Caco-2 (cell line): ENCODE data around the gene RAB36. TPM values are rescaled to one million over a fixed set of nuclear protein-coding genes. Genes with fewer than 3 reads are reported as not detected.

Experiments used
- BruUV-seq: library from RNA; stranded (reverse); fragments of 400-500 nt; replicated peaks from 2 replicates; lab custom pipeline; 2021; lab: Mats Ljungman, UMichigan
- CTCF ChIA-PET: fragments of 300-600 bp; sonication (Branson Sonifier 250); formaldehyde crosslinking; loops from one replicate; lab custom pipeline; 2022; ENCODE audit warnings: antibody characterized with exemption; lab: Charles Lee
- POLR2A ChIA-PET: fragments of 300-600 bp; sonication (Branson Sonifier 250); formaldehyde crosslinking; loops from one replicate; lab custom pipeline; 2022; ENCODE audit warnings: antibody characterized with exemption; lab: Charles Lee
- DNase-seq, 2 experiments: peaks; one replicate each; pipeline versions ENCODE4 v3.0.0 to v3.0.0-alpha.2; 2020 to 2022
- H3K27me3 ChIP-seq: replicated peaks from 2 replicates; pipeline ENCODE4 v1.6.0; 2011; ENCODE audit warnings: low read length; ENCODE audit not compliant: control insufficient read depth, insufficient read depth
- H3K36me3 ChIP-seq: 2 replicates; pipeline ENCODE4 v1.5.1; 2011; ENCODE audit warnings: low read length; ENCODE audit not compliant: control insufficient read depth, insufficient read depth
- H3K4me1 ChIP-seq: fragments of 250-450 bp; sonication (Bioruptor Pico); 2 replicates; pipeline ENCODE4 v1.5.1; 2020; ENCODE audit warnings: mild to moderate bottlenecking
- H3K4me3 ChIP-seq: 2 replicates; pipeline ENCODE4 v1.5.1; 2011; ENCODE audit warnings: low read depth, mild to moderate bottlenecking, control low read depth, low read length
- H3K9me3 ChIP-seq: fragments of 250-450 bp; sonication (Bioruptor Pico); 2 replicates; pipeline ENCODE4 v1.5.1; 2020; ENCODE audit warnings: mild to moderate bottlenecking, moderate library complexity
- H3K27ac Mint-ChIP-seq: one replicate; pipeline ENCODE4 v1.8.0; 2022; ENCODE audit warnings: mixed read lengths; ENCODE audit not compliant: unreplicated experiment
- H3K27me3 Mint-ChIP-seq: one replicate; pipeline ENCODE4 v1.8.0; 2022; ENCODE audit warnings: mixed read lengths; ENCODE audit not compliant: insufficient read depth, unreplicated experiment
- H3K36me3 Mint-ChIP-seq: one replicate; pipeline ENCODE4 v1.8.0; 2022; ENCODE audit warnings: mild to moderate bottlenecking, mixed read lengths; ENCODE audit not compliant: insufficient read depth, unreplicated experiment
- H3K4me1 Mint-ChIP-seq: one replicate; pipeline ENCODE4 v1.8.0; 2022; ENCODE audit warnings: low read depth, mixed read lengths; ENCODE audit not compliant: unreplicated experiment
- H3K4me3 Mint-ChIP-seq: one replicate; pipeline ENCODE4 v1.8.0; 2022; ENCODE audit warnings: mild to moderate bottlenecking, moderate library complexity, mixed read lengths; ENCODE audit not compliant: unreplicated experiment
- H3K9me3 Mint-ChIP-seq: one replicate; pipeline ENCODE4 v1.8.0; 2022; ENCODE audit warnings: mixed read lengths; ENCODE audit not compliant: unreplicated experiment
- intact Hi-C: fragments of 100-400 bp; cut with micrococcal nuclease; formaldehyde crosslinking; loops from one replicate; pipeline ENCODE4 v1.10.0; 2022; ENCODE audit not compliant: unreplicated experiment
- total RNA-seq: library from RNA; stranded (reverse); gene quantifications from 2 replicates; pipeline ENCODE4 v1.2.3, GENCODE V29; 2022
- TF ChIP-seq, protein P1 (sequence below), 2 experiments: fragments of 200-600 bp in 1 of 2; IDR thresholded peaks; 1 replicate in 1 of 2; 2 replicates in 1 of 2; pipeline versions ENCODE4 v1.5.1 to v1.8.0; 2011 to 2022; ENCODE audit warnings: antibody characterized with exemption in 1 of 2, control low read depth in 1 of 2, inconsistent platforms in 1 of 2, low read depth in 1 of 2, low read length in 1 of 2, mild to moderate bottlenecking in 1 of 2, moderate library complexity in 1 of 2; ENCODE audit not compliant: insufficient read depth in 1 of 2, severe bottlenecking in 1 of 2, unreplicated experiment in 1 of 2

Gene RAB36
- total RNA-seq, 1 experiment from 2014 or later: 0.52 TPM

DNA sequence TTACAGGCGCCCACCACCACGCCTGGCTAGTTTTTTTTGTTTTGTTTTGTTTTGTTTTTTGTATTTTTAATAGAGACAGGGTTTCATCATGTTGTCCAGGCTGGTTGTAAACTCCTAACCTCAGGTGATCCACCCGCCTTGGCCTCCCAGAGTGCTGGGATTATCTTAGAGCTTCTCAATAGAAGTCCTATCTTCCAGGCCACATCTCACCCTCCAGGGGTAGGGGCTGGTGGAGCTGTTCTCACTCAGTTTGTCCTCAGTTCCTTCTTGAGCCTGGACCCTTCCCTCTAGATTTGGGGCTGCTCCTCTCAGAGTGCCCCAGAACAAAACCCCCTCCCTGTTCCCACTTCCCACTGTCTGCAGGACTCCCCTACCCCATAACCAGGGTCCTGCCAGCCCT, 66.3 kb downstream of the RAB36 start:
- H3K4me3 Mint-ChIP-seq: no peak overlapping the region
- BruUV-seq: no TSS peak
- H3K27me3 ChIP-seq: no peaks in the 10 kb centered on the region
- TF ChIP-seq, protein P1, sequence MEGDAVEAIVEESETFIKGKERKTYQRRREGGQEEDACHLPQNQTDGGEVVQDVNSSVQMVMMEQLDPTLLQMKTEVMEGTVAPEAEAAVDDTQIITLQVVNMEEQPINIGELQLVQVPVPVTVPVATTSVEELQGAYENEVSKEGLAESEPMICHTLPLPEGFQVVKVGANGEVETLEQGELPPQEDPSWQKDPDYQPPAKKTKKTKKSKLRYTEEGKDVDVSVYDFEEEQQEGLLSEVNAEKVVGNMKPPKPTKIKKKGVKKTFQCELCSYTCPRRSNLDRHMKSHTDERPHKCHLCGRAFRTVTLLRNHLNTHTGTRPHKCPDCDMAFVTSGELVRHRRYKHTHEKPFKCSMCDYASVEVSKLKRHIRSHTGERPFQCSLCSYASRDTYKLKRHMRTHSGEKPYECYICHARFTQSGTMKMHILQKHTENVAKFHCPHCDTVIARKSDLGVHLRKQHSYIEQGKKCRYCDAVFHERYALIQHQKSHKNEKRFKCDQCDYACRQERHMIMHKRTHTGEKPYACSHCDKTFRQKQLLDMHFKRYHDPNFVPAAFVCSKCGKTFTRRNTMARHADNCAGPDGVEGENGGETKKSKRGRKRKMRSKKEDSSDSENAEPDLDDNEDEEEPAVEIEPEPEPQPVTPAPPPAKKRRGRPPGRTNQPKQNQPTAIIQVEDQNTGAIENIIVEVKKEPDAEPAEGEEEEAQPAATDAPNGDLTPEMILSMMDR (IDR thresholded peaks at IDR 0.05; ENCODE audit: insufficient read depth in 1 of 2, low read depth in 1 of 2, low read length in 1 of 2, severe bottlenecking in 1 of 2, unreplicated experiment in 1 of 2): no peak
- no peaks in the 10 kb centered on the region for H3K9me3 Mint-ChIP-seq
- H3K27ac Mint-ChIP-seq: no peak overlapping the region
- H3K9me3 ChIP-seq: no peaks in the 10 kb centered on the region
- intact Hi-C loops: no loop called here
- CTCF ChIA-PET: interaction anchor here (0.6 kb wide), 1 partner anchor 31 kb away, joined by 3 read pairs; the partner anchor contains the start of gene BCR
- H3K36me3 ChIP-seq: no peaks in the 10 kb centered on the region
- H3K36me3 Mint-ChIP-seq: peaks cover 20% of the 10 kb centered on the region
- no peaks in the 10 kb centered on the region for H3K27me3 Mint-ChIP-seq
- peaks cover 16% of the 10 kb centered on the region for H3K4me1 Mint-ChIP-seq
- POLR2A ChIA-PET: no interaction called here
- DNase-seq: no peak
- no peak overlapping the region for H3K4me3 ChIP-seq
- H3K4me1 ChIP-seq: peaks cover 13% of the 10 kb centered on the region; the same call in 1 of the 2 replicates

DNA sequence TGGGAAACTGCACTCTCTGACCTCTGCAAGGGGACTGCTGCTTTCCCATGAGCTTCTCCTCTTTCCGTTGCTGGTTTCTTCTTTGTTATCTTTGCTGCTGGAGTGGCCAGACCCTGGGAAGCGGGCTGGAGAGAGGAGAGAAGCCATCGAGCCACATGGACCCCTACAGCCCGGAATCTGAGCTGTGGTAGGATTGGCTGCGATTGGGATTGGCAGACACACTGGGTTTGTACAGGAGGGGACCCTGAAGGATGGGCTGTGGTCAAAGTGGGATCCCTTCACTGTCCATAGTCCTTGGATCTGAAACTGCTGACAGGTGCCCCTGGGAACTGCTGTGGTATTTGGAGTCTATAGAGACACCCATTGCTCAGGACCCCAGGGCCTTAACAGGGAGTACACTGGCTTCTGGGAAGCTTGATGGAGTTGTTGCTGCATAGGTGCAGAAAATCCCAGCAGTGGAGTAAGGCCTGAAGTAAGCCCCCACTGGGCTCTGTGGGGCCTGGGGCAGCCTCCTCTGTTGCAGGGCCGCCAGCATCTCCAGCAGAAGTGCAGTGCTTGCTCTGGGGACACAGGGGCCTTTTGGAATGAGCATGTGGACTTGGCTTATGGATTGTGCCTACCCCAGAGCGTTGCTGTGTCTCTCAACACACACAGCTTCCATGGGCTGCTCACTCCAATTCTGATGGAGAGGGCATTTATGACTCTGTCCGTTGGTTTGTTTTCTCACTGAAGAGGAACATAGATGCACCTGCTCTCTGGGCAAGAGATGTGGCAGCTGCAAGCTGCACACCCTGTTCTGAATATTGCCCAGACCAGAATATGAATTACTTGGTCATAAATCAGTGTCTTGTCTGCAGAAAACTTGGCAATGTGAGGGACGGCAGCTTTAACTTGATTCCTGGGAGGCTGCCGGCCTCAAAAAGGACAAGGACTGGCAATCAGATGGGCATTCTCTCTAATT, 67.1 kb downstream of the RAB36 start:
- no peak overlapping the region for H3K27ac Mint-ChIP-seq
- POLR2A ChIA-PET: no interaction called here

DNA sequence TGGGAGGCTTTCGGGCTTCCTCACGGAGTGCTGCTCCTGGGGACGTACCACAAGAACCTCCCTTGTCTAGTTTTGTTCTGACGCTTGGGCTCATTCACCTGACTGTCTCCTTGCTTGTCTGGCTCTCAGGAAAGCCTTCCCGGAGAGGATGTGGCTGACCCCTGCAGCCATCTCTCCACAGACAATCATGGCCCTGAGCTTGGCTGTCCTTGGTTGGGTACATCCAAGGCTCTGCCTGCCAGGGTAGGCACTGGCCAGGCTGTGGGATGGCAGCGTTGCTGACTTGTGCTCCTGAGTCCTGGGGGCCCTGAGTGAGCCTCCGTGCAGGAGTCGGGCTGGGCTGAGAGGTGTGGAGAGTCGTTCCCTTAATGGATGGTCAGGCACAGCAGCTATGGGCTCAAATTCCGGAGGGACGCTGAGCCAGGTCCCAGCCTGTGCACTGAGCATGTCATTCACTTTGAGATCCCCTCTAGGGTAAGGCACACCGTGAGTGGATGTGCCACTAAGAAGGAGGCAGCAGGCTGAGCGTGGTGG, 67.8 kb downstream of the RAB36 start:
- BruUV-seq: no TSS peak

More for the DNA sequence above, 67.1 kb downstream of the RAB36 start:
- peaks cover 16% of the 10 kb centered on the region for H3K4me1 Mint-ChIP-seq
- Histone ChIP-seq H3K4me3 (no peak overlapping the region), H3K4me1 (peaks cover 16% of the 10 kb centered on the region; the same call in 1 of the 2 replicates), H3K27me3 (no peaks in the 10 kb centered on the region), H3K36me3 (no peaks in the 10 kb centered on the region), H3K9me3 (no peaks in the 10 kb centered on the region)
- no peaks in the 10 kb centered on the region for H3K27me3 Mint-ChIP-seq
- H3K9me3 Mint-ChIP-seq: no peaks in the 10 kb centered on the region
- no peak overlapping the region for H3K4me3 Mint-ChIP-seq
- no peak for DNase-seq
- H3K36me3 Mint-ChIP-seq: peaks cover 13% of the 10 kb centered on the region
- CTCF ChIA-PET: interaction anchor here (0.6 kb wide), 1 partner anchor 32 kb away, joined by 3 read pairs; the partner anchor contains the start of gene BCR
- intact Hi-C loops: no loop called here
- no TSS peak for BruUV-seq
- TF ChIP-seq, protein P1 (IDR thresholded peaks at IDR 0.05; ENCODE audit: insufficient read depth in 1 of 2, low read depth in 1 of 2, low read length in 1 of 2, severe bottlenecking in 1 of 2, unreplicated experiment in 1 of 2): no peak

More for the DNA sequence above, 67.8 kb downstream of the RAB36 start:
- H3K9me3 ChIP-seq: no peaks in the 10 kb centered on the region
- H3K4me3 Mint-ChIP-seq: no peak overlapping the region
- no peaks in the 10 kb centered on the region for H3K27me3 Mint-ChIP-seq
- POLR2A ChIA-PET: no interaction called here
- no peak for DNase-seq
- H3K4me1 Mint-ChIP-seq: peaks cover 20% of the 10 kb centered on the region
- no peak overlapping the region for H3K4me3 ChIP-seq
- H3K9me3 Mint-ChIP-seq: no peaks in the 10 kb centered on the region
- H3K27ac Mint-ChIP-seq: no peak overlapping the region
- no peaks in the 10 kb centered on the region for H3K27me3 ChIP-seq
- H3K4me1 ChIP-seq: peaks cover 18% of the 10 kb centered on the region; the same call in 1 of the 2 replicates
- no peaks in the 10 kb centered on the region for H3K36me3 ChIP-seq
- TF ChIP-seq, protein P1 (IDR thresholded peaks at IDR 0.05; ENCODE audit: insufficient read depth in 1 of 2, low read depth in 1 of 2, low read length in 1 of 2, severe bottlenecking in 1 of 2, unreplicated experiment in 1 of 2): no peak
- peaks cover 14% of the 10 kb centered on the region for H3K36me3 Mint-ChIP-seq
- CTCF ChIA-PET: no interaction called here
- intact Hi-C loops: no loop called here
